NK-92 (cell line): ENCODE measurements around the gene FAM151A.

Experiments
- DNase-seq: peaks from one replicate; lab custom pipeline; 2025; ENCODE audit not compliant: unreplicated experiment; lab: John Stamatoyannopoulos, UW

The FAM151A gene

GRCh38 chr1:54623216-54624007 lies at the start of gene FAM151A:
Gene FAM151A, minus strand, starts transcription at chr1:54623525. Its CDS starts 130 bp downstream, at chr1:54623395.
- DNase-seq = no peak

- no peak for DNase-seq
These were observed 48.8 kb upstream of the FAM151A start for GRCh38 chr1:54671985-54672608.

- no peak for DNase-seq
These were observed 45.2 kb upstream of the FAM151A start for GRCh38 chr1:54668567-54668966.

GRCh38 chr1:54667797-54668196 lies 44.5 kb upstream of the FAM151A start:
- DNase-seq = no peak

DNA sequence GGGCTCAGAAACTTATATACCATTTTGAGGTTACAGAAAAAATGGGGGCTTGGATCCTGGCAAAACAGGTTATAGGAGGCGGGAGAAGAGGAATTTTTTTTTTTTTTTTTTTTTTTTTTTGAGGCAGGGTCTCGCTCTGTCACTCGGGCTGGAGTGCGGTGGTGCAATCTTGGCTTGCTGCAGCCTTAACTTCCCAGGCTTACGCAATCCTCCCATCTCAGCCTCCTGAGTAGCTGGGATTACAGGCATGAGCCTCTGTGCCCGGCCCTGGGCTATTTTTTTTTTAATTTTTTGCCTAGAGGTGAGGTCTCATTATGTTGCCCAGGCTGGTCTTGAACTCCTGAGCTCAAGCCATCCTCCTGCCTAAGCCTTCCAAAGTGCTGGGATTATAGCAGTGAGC lies 43.0 kb upstream of the FAM151A start:
- DNase-seq = no peak

GRCh38 chr1:54665852-54666251 lies 42.5 kb upstream of the FAM151A start:
- DNase-seq = no peak

GRCh38 chr1:54664364-54664763 lies 41.0 kb upstream of the FAM151A start:
- no peak for DNase-seq

- no peak for DNase-seq
These were observed 40.4 kb upstream of the FAM151A start for GRCh38 chr1:54663725-54664124.

GRCh38 chr1:54658164-54658913 lies 35.0 kb upstream of the FAM151A start:
- DNase-seq = no peak

DNA sequence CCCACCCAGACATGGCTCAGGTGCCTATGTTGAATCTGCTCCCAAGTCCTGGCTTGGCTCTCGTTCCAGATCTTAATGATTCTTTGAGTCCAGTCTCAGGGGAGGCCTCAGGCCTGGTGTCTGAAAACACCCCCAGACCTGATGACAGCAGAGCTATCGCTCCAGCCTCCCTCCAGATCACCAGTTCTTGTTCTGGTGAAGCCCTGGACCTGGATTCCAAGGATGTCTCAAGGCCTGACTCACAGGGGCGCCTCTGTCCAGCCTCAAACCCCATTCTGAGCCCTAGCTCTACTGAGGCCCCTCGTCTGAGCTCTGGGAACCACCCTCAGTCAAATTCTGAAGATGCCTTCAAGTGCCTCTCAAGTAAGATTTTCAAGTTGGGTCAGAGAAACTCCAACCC lies 29.7 kb upstream of the FAM151A start:
- DNase-seq = no peak

DNA sequence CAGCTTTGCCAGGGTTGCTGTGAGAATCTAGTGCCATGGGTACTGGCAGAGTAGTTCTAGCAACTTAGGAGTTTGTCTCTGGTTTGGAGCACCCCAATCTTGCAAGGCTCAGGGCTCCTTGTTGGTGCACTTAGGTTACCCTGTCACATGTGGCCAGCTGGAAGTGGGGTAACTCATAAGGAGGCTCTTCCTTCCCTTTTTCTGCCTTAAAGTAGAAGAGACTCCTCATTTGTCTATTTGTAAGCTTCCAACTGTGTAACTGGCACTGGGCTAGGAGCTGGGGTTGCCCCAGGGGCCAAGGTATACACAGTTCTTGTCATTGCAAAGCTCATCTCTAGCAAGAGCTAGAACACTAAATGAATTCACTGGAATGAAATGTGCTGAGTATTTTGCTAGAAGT lies 28.8 kb upstream of the FAM151A start:
- no peak for DNase-seq

DNA sequence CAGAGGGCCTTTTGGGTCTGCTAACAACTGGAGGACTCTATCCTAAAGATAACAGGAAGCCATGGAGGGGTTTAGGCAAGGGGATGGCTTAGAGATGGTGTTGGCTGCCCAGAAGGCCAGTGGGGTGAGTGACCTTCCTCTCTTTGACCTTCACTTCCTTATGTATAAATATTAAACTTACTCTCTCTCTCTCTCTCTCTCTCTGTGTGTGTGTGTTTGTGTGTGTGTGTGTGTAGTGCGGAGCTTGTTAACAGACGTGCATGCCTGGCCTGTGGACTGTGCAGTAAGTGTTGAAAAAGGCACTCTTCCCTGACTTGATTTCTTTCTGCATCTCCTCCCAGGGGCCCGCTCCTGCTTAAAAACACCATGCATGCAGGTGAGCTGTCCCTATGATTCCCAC lies 28.3 kb upstream of the FAM151A start:
- no peak for DNase-seq

DNA sequence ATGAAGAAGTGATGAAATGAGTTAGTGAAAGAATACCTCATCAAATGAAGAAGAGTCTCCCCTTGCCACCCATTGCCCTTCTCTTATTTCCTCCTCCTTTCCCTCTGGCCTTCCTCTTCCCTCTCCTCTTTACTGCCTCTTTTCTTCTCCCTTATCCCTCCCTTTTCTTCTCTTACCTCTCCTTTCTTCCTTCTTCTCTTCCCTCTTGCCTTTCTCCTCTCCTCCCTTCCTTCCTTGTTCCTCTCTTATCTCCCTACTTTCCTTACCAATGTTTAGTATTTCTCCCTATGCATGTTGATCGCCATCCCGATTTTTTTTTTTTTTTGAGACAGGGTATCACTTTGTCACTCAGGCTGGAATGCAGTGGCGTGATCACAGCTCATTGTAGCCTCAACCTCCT lies 27.1 kb upstream of the FAM151A start:
- DNase-seq = no peak

- DNase-seq = no peak
These were observed 26.6 kb upstream of the FAM151A start for GRCh38 chr1:54649921-54650320.

- no peak for DNase-seq
These were observed 26.0 kb upstream of the FAM151A start for GRCh38 chr1:54649130-54649898.

GRCh38 chr1:54645806-54646676 lies 22.7 kb upstream of the FAM151A start:
- DNase-seq = no peak

- DNase-seq = no peak
These were observed 20.4 kb upstream of the FAM151A start for GRCh38 chr1:54643736-54644135.

DNA sequence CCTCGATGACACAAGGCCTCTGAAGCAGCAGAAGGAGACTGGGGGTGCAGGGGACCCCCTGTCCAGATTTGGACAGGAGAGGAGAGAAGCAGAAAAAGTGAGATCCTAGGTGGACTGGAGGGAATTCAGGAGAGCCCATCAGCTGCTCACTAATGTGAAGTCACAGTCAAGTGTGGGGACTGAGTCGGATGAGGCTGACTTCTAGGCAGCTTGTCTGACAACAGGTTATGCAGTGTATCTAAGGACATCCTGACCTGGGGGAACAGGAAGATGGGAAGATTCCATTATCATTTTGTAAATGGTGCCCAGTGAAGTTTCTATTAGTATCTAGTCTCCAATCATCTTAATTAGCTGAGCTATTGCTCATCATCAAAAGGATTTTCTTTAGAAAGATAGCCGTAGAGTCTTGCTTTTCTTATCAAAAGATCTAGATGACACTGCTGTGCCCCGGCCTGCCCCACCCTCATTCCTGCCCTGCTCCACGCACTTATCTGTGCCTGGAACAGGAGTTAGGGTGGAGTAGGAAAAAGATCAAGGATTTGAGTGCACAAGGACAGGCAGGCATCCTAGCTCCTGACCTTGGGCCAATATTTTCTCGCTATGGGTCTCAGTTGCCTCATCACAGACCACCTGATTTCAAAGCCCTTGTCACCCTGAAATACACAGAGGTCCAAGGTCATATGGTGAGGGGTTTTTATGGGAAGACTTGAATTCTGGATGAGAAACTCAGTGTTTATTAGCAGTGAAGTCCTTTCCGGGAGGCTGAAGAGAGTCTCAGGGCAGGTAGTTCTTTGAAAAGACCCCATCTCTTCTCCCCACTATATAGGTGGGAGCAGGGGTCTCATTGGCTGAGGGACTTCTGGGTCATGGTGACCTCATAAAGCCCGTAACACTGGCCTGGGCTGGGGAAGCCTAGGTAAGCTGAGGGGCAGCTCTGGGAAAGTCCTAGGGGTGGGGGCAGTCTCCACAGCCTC lies 17.8 kb upstream of the FAM151A start, which contains the start of gene MROH7:
TSS of gene MROH7 (plus strand) at position 924 of the 974 bp plus-strand sequence. CDS start 11,141 bp downstream, outside the sequence.
- DNase-seq = no peak

DNA sequence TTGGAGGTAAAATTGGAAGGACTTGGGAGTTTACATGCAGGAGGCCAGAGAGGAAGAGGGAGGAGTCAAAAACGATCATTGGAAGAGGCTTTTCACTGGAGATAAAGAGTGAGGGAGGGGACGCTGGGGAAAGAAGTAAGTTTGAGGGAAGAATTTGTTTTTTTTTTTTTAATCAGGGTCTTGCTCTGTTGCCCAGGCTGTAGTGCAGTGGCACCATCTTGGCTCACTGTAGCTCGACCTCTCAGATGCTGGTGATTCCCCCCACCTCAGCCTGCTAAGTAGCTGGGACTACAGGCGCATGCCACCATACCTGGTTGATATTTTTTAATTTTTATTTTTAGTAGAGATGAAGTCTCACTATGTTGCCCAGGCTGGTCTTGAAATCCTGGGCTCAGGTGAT lies 17.0 kb upstream of the FAM151A start:
- DNase-seq = no peak
